GM12878 (cell line): Measurements from ENCODE around the gene OR5M3. TPM values are rescaled to one million over a fixed set of nuclear protein-coding genes. Genes with fewer than 3 reads are reported as not detected.

Experiments used
- MEF2A ChIP-seq: IDR thresholded peaks from 2 replicates; pipeline ENCODE4 v1.6.1; 2011; ENCODE audit warnings: low read depth, mild to moderate bottlenecking, low read length, moderate library complexity; ENCODE audit not compliant: insufficient read depth
- NR2C2 ChIP-seq: IDR thresholded peaks from 2 replicates; pipeline ENCODE4 v1.6.1; 2011; ENCODE audit warnings: borderline replicate concordance, low read depth; ENCODE audit not compliant: control insufficient read depth, insufficient read length
- polyA plus RNA-seq, 11 experiments: library from polyadenylated mRNA; depleted of rRNA in 4 of 11; unstranded in 6 of 11; stranded (reverse) in 5 of 11; fragments of >200 nt; fragmentation: Nextera tagmentation in 4 of 11; fragmentation: Illumina TruSeq in 1 of 11; extraction: Ambion mirVana in 4 of 11; extraction: Trizol in 1 of 11; gene quantifications; 1 replicate in 1 of 11; 2 replicates in 10 of 11; pipeline versions ENCODE4 v1.2.1 to v1.2.3, GENCODE V29; 2011 to 2016; ENCODE audit warnings: inconsistent platforms in 2 of 11, missing spikeins in 2 of 11, low read depth in 1 of 11
- total RNA-seq, 4 experiments: library from RNA; depleted of rRNA in 3 of 4; stranded (reverse); fragments of >200 nt in 3 of 4; fragmentation: Illumina TruSeq in 1 of 4; extraction: Trizol in 1 of 4; gene quantifications; 2 replicates each; pipeline versions ENCODE4 v1.2.1 to v1.2.3, GENCODE V29; 2013 to 2021

Gene OR5M3
- total and polyA plus RNA-seq, 10 of the 15 experiments (the other 5 are each of a cell fraction or from before 2014, with no cell fraction given) = not detected

DNA sequence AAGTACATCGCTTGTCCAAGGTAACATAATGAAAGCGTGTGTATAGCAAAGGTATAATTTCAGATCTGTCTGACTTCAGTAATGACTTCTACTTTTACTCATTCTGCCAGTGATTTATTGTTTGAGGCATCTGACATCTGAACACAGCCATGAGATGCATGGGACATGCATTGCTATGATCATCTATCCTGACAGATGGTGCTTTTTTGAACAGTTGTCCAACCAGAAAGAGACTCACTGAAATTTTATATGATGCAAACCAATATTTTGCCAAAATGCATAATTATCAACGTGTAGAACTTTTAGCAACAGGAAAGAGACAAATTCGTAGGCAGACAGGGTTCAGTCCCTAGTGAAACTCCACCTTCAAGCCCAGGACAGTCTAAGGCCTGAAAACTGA is 19.6 kb downstream of the OR5M3 start (continued):
- TF ChIP-seq NR2C2 (no peak), MEF2A (no peak)

Other genes starting within 250 kb of the OR5M3 start
Only the 7 nearest of the 16 such genes appear.
- not detected in 2 replicates for gene OR8K1, start 127.3 kb downstream of the OR5M3 start, total RNA-seq (2014; rRNA removed)
- gene OR8K1, start 127.3 kb downstream of the OR5M3 start, total RNA-seq (2014; rRNA removed; fragmentation: Illumina TruSeq; extraction: Trizol) = not detected in 2 replicates
- not detected in 2 replicates for gene OR8K1, start 127.3 kb downstream of the OR5M3 start, total RNA-seq (2021)
- gene OR8K1, start 127.3 kb downstream of the OR5M3 start, polyA plus RNA-seq (2011; rRNA removed) = not detected in 2 replicates
- gene OR8K1, start 127.3 kb downstream of the OR5M3 start, polyA plus RNA-seq (2014; fragmentation: Illumina TruSeq; extraction: Trizol) = not detected in 2 replicates
- gene OR8K1, start 127.3 kb downstream of the OR5M3 start, polyA plus RNA-seq (2014; fragmentation: Nextera tagmentation; extraction: Ambion mirVana) = not detected
- gene OR8K1, start 127.3 kb downstream of the OR5M3 start, polyA plus RNA-seq (2014; rRNA removed) = not detected in 2 replicates
- not detected for gene OR8K1, start 127.3 kb downstream of the OR5M3 start, polyA plus RNA-seq (2016; fragmentation: Nextera tagmentation; extraction: Ambion mirVana)
- gene OR8J1, start 119.1 kb downstream of the OR5M3 start, total RNA-seq (2014; rRNA removed) = not detected in 2 replicates
- not detected in 2 replicates for gene OR8J1, start 119.1 kb downstream of the OR5M3 start, total RNA-seq (2014; rRNA removed; fragmentation: Illumina TruSeq; extraction: Trizol)
- not detected in 2 replicates for gene OR8J1, start 119.1 kb downstream of the OR5M3 start, total RNA-seq (2021)
- gene OR8J1, start 119.1 kb downstream of the OR5M3 start, polyA plus RNA-seq (2011; rRNA removed) = not detected in 2 replicates
- not detected in 2 replicates for gene OR8J1, start 119.1 kb downstream of the OR5M3 start, polyA plus RNA-seq (2014; fragmentation: Illumina TruSeq; extraction: Trizol)
- gene OR8J1, start 119.1 kb downstream of the OR5M3 start, polyA plus RNA-seq (2014; fragmentation: Nextera tagmentation; extraction: Ambion mirVana) = not detected
- gene OR8J1, start 119.1 kb downstream of the OR5M3 start, polyA plus RNA-seq (2014; rRNA removed) = not detected in 2 replicates
- gene OR8J1, start 119.1 kb downstream of the OR5M3 start, polyA plus RNA-seq (2016; fragmentation: Nextera tagmentation; extraction: Ambion mirVana) = not detected
- gene OR8U1, start 97.7 kb downstream of the OR5M3 start, total RNA-seq (2014; rRNA removed) = not detected in 2 replicates
- gene OR8U1, start 97.7 kb downstream of the OR5M3 start, total RNA-seq (2014; rRNA removed; fragmentation: Illumina TruSeq; extraction: Trizol) = not detected in 2 replicates
- not detected in 2 replicates for gene OR8U1, start 97.7 kb downstream of the OR5M3 start, total RNA-seq (2021)
- not detected in 2 replicates for gene OR8U1, start 97.7 kb downstream of the OR5M3 start, polyA plus RNA-seq (2011; rRNA removed)
- gene OR8U1, start 97.7 kb downstream of the OR5M3 start, polyA plus RNA-seq (2014; fragmentation: Illumina TruSeq; extraction: Trizol) = not detected in 2 replicates
- gene OR8U1, start 97.7 kb downstream of the OR5M3 start, polyA plus RNA-seq (2014; fragmentation: Nextera tagmentation; extraction: Ambion mirVana) = not detected
- gene OR8U1, start 97.7 kb downstream of the OR5M3 start, polyA plus RNA-seq (2014; rRNA removed) = not detected in 2 replicates
- not detected for gene OR8U1, start 97.7 kb downstream of the OR5M3 start, polyA plus RNA-seq (2016; fragmentation: Nextera tagmentation; extraction: Ambion mirVana)
- gene OR5AL1, start 60.7 kb downstream of the OR5M3 start, total RNA-seq (2014; rRNA removed) = not detected in 2 replicates
- not detected in 2 replicates for gene OR5AL1, start 60.7 kb downstream of the OR5M3 start, total RNA-seq (2014; rRNA removed; fragmentation: Illumina TruSeq; extraction: Trizol)
- not detected in 2 replicates for gene OR5AL1, start 60.7 kb downstream of the OR5M3 start, total RNA-seq (2021)
- not detected in 2 replicates for gene OR5AL1, start 60.7 kb downstream of the OR5M3 start, polyA plus RNA-seq (2011; rRNA removed)
- gene OR5AL1, start 60.7 kb downstream of the OR5M3 start, polyA plus RNA-seq (2014; fragmentation: Illumina TruSeq; extraction: Trizol) = not detected in 2 replicates
- gene OR5AL1, start 60.7 kb downstream of the OR5M3 start, polyA plus RNA-seq (2014; fragmentation: Nextera tagmentation; extraction: Ambion mirVana) = not detected
- gene OR5AL1, start 60.7 kb downstream of the OR5M3 start, polyA plus RNA-seq (2014; rRNA removed) = not detected in 2 replicates
- gene OR5AL1, start 60.7 kb downstream of the OR5M3 start, polyA plus RNA-seq (2016; fragmentation: Nextera tagmentation; extraction: Ambion mirVana) = not detected
- gene OR5M8, start 18.0 kb upstream of the OR5M3 start, total RNA-seq (2014; rRNA removed) = not detected in 2 replicates
- not detected in 2 replicates for gene OR5M8, start 18.0 kb upstream of the OR5M3 start, total RNA-seq (2014; rRNA removed; fragmentation: Illumina TruSeq; extraction: Trizol)
- not detected in 2 replicates for gene OR5M8, start 18.0 kb upstream of the OR5M3 start, total RNA-seq (2021)
- gene OR5M8, start 18.0 kb upstream of the OR5M3 start, polyA plus RNA-seq (2011; rRNA removed) = not detected in 2 replicates
- gene OR5M8, start 18.0 kb upstream of the OR5M3 start, polyA plus RNA-seq (2014; fragmentation: Illumina TruSeq; extraction: Trizol) = not detected in 2 replicates
- not detected for gene OR5M8, start 18.0 kb upstream of the OR5M3 start, polyA plus RNA-seq (2014; fragmentation: Nextera tagmentation; extraction: Ambion mirVana)
- not detected in 2 replicates for gene OR5M8, start 18.0 kb upstream of the OR5M3 start, polyA plus RNA-seq (2014; rRNA removed)
- not detected for gene OR5M8, start 18.0 kb upstream of the OR5M3 start, polyA plus RNA-seq (2016; fragmentation: Nextera tagmentation; extraction: Ambion mirVana)
- gene OR5M11, start 69.9 kb upstream of the OR5M3 start, total RNA-seq (2014; rRNA removed) = not detected in 2 replicates
- gene OR5M11, start 69.9 kb upstream of the OR5M3 start, total RNA-seq (2014; rRNA removed; fragmentation: Illumina TruSeq; extraction: Trizol) = not detected in 2 replicates
- gene OR5M11, start 69.9 kb upstream of the OR5M3 start, total RNA-seq (2021) = not detected in 2 replicates
- not detected in 2 replicates for gene OR5M11, start 69.9 kb upstream of the OR5M3 start, polyA plus RNA-seq (2011; rRNA removed)
- gene OR5M11, start 69.9 kb upstream of the OR5M3 start, polyA plus RNA-seq (2014; fragmentation: Illumina TruSeq; extraction: Trizol) = not detected in 2 replicates
- gene OR5M11, start 69.9 kb upstream of the OR5M3 start, polyA plus RNA-seq (2014; fragmentation: Nextera tagmentation; extraction: Ambion mirVana) = not detected
- not detected in 2 replicates for gene OR5M11, start 69.9 kb upstream of the OR5M3 start, polyA plus RNA-seq (2014; rRNA removed)
- not detected for gene OR5M11, start 69.9 kb upstream of the OR5M3 start, polyA plus RNA-seq (2016; fragmentation: Nextera tagmentation; extraction: Ambion mirVana)
- gene OR5M10, start 104.4 kb upstream of the OR5M3 start, total RNA-seq (2014; rRNA removed) = not detected in 2 replicates
- gene OR5M10, start 104.4 kb upstream of the OR5M3 start, total RNA-seq (2014; rRNA removed; fragmentation: Illumina TruSeq; extraction: Trizol) = not detected in 2 replicates
- gene OR5M10, start 104.4 kb upstream of the OR5M3 start, total RNA-seq (2021) = not detected in 2 replicates
- not detected in 2 replicates for gene OR5M10, start 104.4 kb upstream of the OR5M3 start, polyA plus RNA-seq (2011; rRNA removed)
- not detected in 2 replicates for gene OR5M10, start 104.4 kb upstream of the OR5M3 start, polyA plus RNA-seq (2014; fragmentation: Illumina TruSeq; extraction: Trizol)
- gene OR5M10, start 104.4 kb upstream of the OR5M3 start, polyA plus RNA-seq (2014; fragmentation: Nextera tagmentation; extraction: Ambion mirVana) = not detected
- not detected in 2 replicates for gene OR5M10, start 104.4 kb upstream of the OR5M3 start, polyA plus RNA-seq (2014; rRNA removed)
- gene OR5M10, start 104.4 kb upstream of the OR5M3 start, polyA plus RNA-seq (2016; fragmentation: Nextera tagmentation; extraction: Ambion mirVana) = not detected